ENCODE measurements around the gene NTRK2.

Gene NTRK2

GRCh38 chr9:84750152-84750865, 80.8 kb downstream of the NTRK2 start:
- H3K27ac ChIP-seq = no peak overlapping the region
- no peak for TF ChIP-seq ZFX (IDR thresholded peaks at IDR 0.05; ENCODE audit: borderline replicate concordance)
- no peak for TF ChIP-seq CTCF (IDR thresholded peaks at IDR 0.05)

- no peak for TF ChIP-seq ZFX (IDR thresholded peaks at IDR 0.05; ENCODE audit: borderline replicate concordance)
- TF ChIP-seq CTCF (IDR thresholded peaks at IDR 0.05) = no peak
- no peak overlapping the region for H3K27ac ChIP-seq
Observed at GRCh38 chr9:84751921-84752320, 82.4 kb downstream of the NTRK2 start.

GRCh38 chr9:84754461-84754860, 84.9 kb downstream of the NTRK2 start:
- TF ChIP-seq ZFX (IDR thresholded peaks at IDR 0.05; ENCODE audit: borderline replicate concordance) (no peak), CTCF (IDR thresholded peaks at IDR 0.05) (no peak)
- no peak overlapping the region for H3K27ac ChIP-seq

- no peak for TF ChIP-seq ZFX (IDR thresholded peaks at IDR 0.05; ENCODE audit: borderline replicate concordance)
- no peak for TF ChIP-seq CTCF (IDR thresholded peaks at IDR 0.05)
- no peak overlapping the region for H3K27ac ChIP-seq
Observed at GRCh38 chr9:84754881-84755280, 85.4 kb downstream of the NTRK2 start.

GRCh38 chr9:84755380-84755779, 85.9 kb downstream of the NTRK2 start:
- TF ChIP-seq ZFX (IDR thresholded peaks at IDR 0.05; ENCODE audit: borderline replicate concordance) = no peak
- TF ChIP-seq CTCF (IDR thresholded peaks at IDR 0.05) = no peak
- H3K27ac ChIP-seq = no peak overlapping the region

GRCh38 chr9:84756171-84756570, 86.6 kb downstream of the NTRK2 start:
- TF ChIP-seq ZFX (IDR thresholded peaks at IDR 0.05; ENCODE audit: borderline replicate concordance) = no peak
- TF ChIP-seq CTCF (IDR thresholded peaks at IDR 0.05) = no peak
- no peak overlapping the region for H3K27ac ChIP-seq

- no peak for TF ChIP-seq CTCF (IDR thresholded peaks at IDR 0.05)
- no peak for TF ChIP-seq ZFX (IDR thresholded peaks at IDR 0.05; ENCODE audit: borderline replicate concordance)
- H3K27ac ChIP-seq = no peak overlapping the region
Observed at GRCh38 chr9:84756731-84757130, 87.2 kb downstream of the NTRK2 start.

All from 22Rv1 (cell line).